Cerebellar nuclear complex (tissue), 1 donor: Measurements from ENCODE around the gene KATNAL2.
"Not testable (repeated sequence)": the region's sequence is repeated elsewhere in the genome, so short reads cannot be mapped to it uniquely, and the experiment has no call there.

Source experiments
- DNase-seq, 2 experiments: peaks; one replicate each; lab custom pipeline; 2025; lab: John Stamatoyannopoulos, UW

Gene KATNAL2

GRCh38 chr18:47032945-47033344 is 115.5 kb downstream of the KATNAL2 start:
- no peak for DNase-seq

- not testable (repeated sequence) for DNase-seq
Measured at GRCh38 chr18:47034591-47034990, 117.2 kb downstream of the KATNAL2 start.

GRCh38 chr18:47035156-47035671 is 117.8 kb downstream of the KATNAL2 start, which contains the start of gene ELOA2:
Gene ELOA2, minus strand, starts transcription at chr18:47035621. Its CDS starts 357 bp downstream, at chr18:47035264.
- no peak for DNase-seq

- no peak for DNase-seq
Measured at GRCh38 chr18:47036298-47036874, 119.0 kb downstream of the KATNAL2 start.

GRCh38 chr18:47036927-47037578 is 119.7 kb downstream of the KATNAL2 start:
- DNase-seq, result no peak

GRCh38 chr18:47040982-47041381 is 123.6 kb downstream of the KATNAL2 start:
- DNase-seq, result no peak

- DNase-seq, result no peak
Measured at GRCh38 chr18:47050468-47050867, 133.1 kb downstream of the KATNAL2 start.

GRCh38 chr18:47054369-47054768 is 137.0 kb downstream of the KATNAL2 start:
- no peak for DNase-seq

GRCh38 chr18:47062471-47062870 is 145.1 kb downstream of the KATNAL2 start:
- no peak for DNase-seq

- no peak for DNase-seq
Measured at GRCh38 chr18:47063096-47063495, 145.7 kb downstream of the KATNAL2 start.

GRCh38 chr18:47067648-47068047 is 150.2 kb downstream of the KATNAL2 start:
- DNase-seq, result no peak

GRCh38 chr18:47075098-47075883 is 157.9 kb downstream of the KATNAL2 start:
- DNase-seq, result no peak

GRCh38 chr18:47077111-47077510 is 159.7 kb downstream of the KATNAL2 start:
- DNase-seq, result no peak

GRCh38 chr18:47080872-47081271 is 163.5 kb downstream of the KATNAL2 start:
- no peak for DNase-seq

GRCh38 chr18:47081578-47081977 is 164.2 kb downstream of the KATNAL2 start:
- DNase-seq, result no peak

GRCh38 chr18:47087676-47088075 is 170.3 kb downstream of the KATNAL2 start:
- DNase-seq, result no peak

GRCh38 chr18:47095810-47096209 is 178.4 kb downstream of the KATNAL2 start:
- DNase-seq, result no peak

- peak in 1 of 2 experiments; percentile 69 for DNase-seq
Measured at GRCh38 chr18:47100212-47100831, 182.9 kb downstream of the KATNAL2 start.

- DNase-seq, result peak in 1 of 2 experiments; percentile 39
Measured at GRCh38 chr18:47108373-47108772, 191.0 kb downstream of the KATNAL2 start.

- peak; percentile 82 to 96 for DNase-seq
Measured at GRCh38 chr18:47108998-47109405, 191.6 kb downstream of the KATNAL2 start.

- no peak for DNase-seq
Measured at GRCh38 chr18:47109720-47110119, 192.3 kb downstream of the KATNAL2 start.
